GM18951 (cell line): ENCODE measurements around the gene ASF1B.

ENCODE experiments used
- POLR2A ChIP-seq: IDR thresholded peaks from 4 replicates; pipeline ENCODE4 v1.6.1; 2011; ENCODE audit warnings: mild to moderate bottlenecking; ENCODE audit not compliant: insufficient read length, insufficient read depth; ENCODE audit errors: extremely low read depth
- in situ Hi-C: fragments of 300-500 bp; cut with MboI; formaldehyde crosslinking; loops from one replicate; pipeline ENCODE4 v1.12.0; 2022; ENCODE audit warnings: low sequenced_read_pairs, mixed read lengths, inconsistent platforms; ENCODE audit not compliant: unreplicated experiment

Gene ASF1B

GRCh38 chr19:14136509-14137281, at the start of gene ASF1B:
TSS of gene ASF1B (minus strand) at chr19:14136589. CDS start at chr19:14136456, 133 bp downstream.
- peak; percentile 97 for TF ChIP-seq POLR2A
- in situ Hi-C loops = no loop called here

GRCh38 chr19:14185691-14186090, 49.3 kb upstream of the ASF1B start:
- in situ Hi-C loops = loop anchor here (25.0 kb wide), 1 partner anchor 302 kb away; the partner anchor contains the start of genes GIPC1 and PTGER1

- in situ Hi-C loops = loop anchor here (25.0 kb wide), 1 partner anchor 302 kb away; the partner anchor contains the start of genes GIPC1 and PTGER1
- no peak for TF ChIP-seq POLR2A
These were observed 48.8 kb upstream of the ASF1B start for GRCh38 chr19:14185158-14185557.

GRCh38 chr19:14183741-14184350, 47.5 kb upstream of the ASF1B start:
- TF ChIP-seq POLR2A = no peak
- in situ Hi-C loops = loop anchor here (25.0 kb wide), 1 partner anchor 303 kb away; the partner anchor contains the start of genes GIPC1 and PTGER1

- in situ Hi-C loops = loop anchor here (25.0 kb wide), 1 partner anchor 305 kb away; the partner anchor contains the start of genes GIPC1 and PTGER1
- no peak for TF ChIP-seq POLR2A
These were observed 46.1 kb upstream of the ASF1B start for GRCh38 chr19:14182476-14182875.

GRCh38 chr19:14181906-14182305, 45.5 kb upstream of the ASF1B start:
- in situ Hi-C loops = loop anchor here (25.0 kb wide), 1 partner anchor 305 kb away; the partner anchor contains the start of genes GIPC1 and PTGER1
- no peak for TF ChIP-seq POLR2A

- in situ Hi-C loops = loop anchor here (25.0 kb wide), 1 partner anchor 306 kb away; the partner anchor contains the start of genes GIPC1 and PTGER1
These were observed 44.8 kb upstream of the ASF1B start for GRCh38 chr19:14181199-14181598.

- in situ Hi-C loops = loop anchor here (25.0 kb wide), 1 partner anchor 310 kb away; the partner anchor contains the start of genes GIPC1 and PTGER1
- no peak for TF ChIP-seq POLR2A
These were observed 41.2 kb upstream of the ASF1B start for GRCh38 chr19:14177496-14178074.

GRCh38 chr19:14175351-14175792, 39.0 kb upstream of the ASF1B start:
- no peak for TF ChIP-seq POLR2A
- in situ Hi-C loops = loop anchor here (25.0 kb wide), 1 partner anchor 312 kb away; the partner anchor contains the start of genes GIPC1 and PTGER1

GRCh38 chr19:14174883-14175282, 38.5 kb upstream of the ASF1B start:
- in situ Hi-C loops = loop anchor here (25.0 kb wide), 1 partner anchor 312 kb away; the partner anchor contains the start of genes GIPC1 and PTGER1
- no peak for TF ChIP-seq POLR2A

- in situ Hi-C loops = no loop called here
These were observed 32.6 kb upstream of the ASF1B start for GRCh38 chr19:14168993-14169392.

GRCh38 chr19:14168259-14168972, 32.0 kb upstream of the ASF1B start:
- in situ Hi-C loops = no loop called here
- no peak for TF ChIP-seq POLR2A

More at GRCh38 chr19:14168993-14169392, 32.6 kb upstream of the ASF1B start:
- TF ChIP-seq POLR2A = no peak
